ENCODE results near the gene MYEOV. TPM values are rescaled to one million over a fixed set of nuclear protein-coding genes. Genes with fewer than 3 reads are reported as not detected.

The MYEOV gene
- polyA plus RNA-seq, 1 experiment: 1.6 TPM

GRCh38 chr11:69265210-69265609, 28.7 kb upstream of the MYEOV start:
- Histone ChIP-seq H3K4me3 (ENCODE audit: low read depth, low read length) (no peak overlapping the region), H3K27me3 (ENCODE audit: control insufficient read depth, insufficient read depth, low read length) (peaks cover 6% of the 10 kb centered on the region), H3K9me3 (ENCODE audit: control insufficient read depth, insufficient read depth, low read length) (no peaks in the 10 kb centered on the region; the same call in 1 of the 2 replicates), H3K27ac (ENCODE audit: low read depth, low read length) (no peak overlapping the region)
- no peak for DNase-seq (ENCODE audit: low read depth, low spot score)
- ChIA-PET POLR2A (no interaction called here), CTCF (interaction anchor here (0.6 to 1.0 kb wide), 4 partner anchors 16 to 134 kb away, joined by 3 to 4 read pairs (median 4); no protein-coding TSS in a partner anchor)
- TF ChIP-seq CTCF (IDR thresholded peaks at IDR 0.05; ENCODE audit: low read depth, low read length): no peak

GRCh38 chr11:69265911-69266510, 27.9 kb upstream of the MYEOV start:
- CTCF ChIA-PET: interaction anchor here (0.7 to 1.0 kb wide), 2 partner anchors 25 to 135 kb away, joined by 3 to 4 read pairs; no protein-coding TSS in a partner anchor
- H3K4me3 ChIP-seq (ENCODE audit: low read depth, low read length): no peak overlapping the region
- no peak for DNase-seq (ENCODE audit: low read depth, low spot score)
- H3K27ac ChIP-seq (ENCODE audit: low read depth, low read length): no peak overlapping the region
- POLR2A ChIA-PET: no interaction called here
- H3K9me3 ChIP-seq (ENCODE audit: control insufficient read depth, insufficient read depth, low read length): no peaks in the 10 kb centered on the region; the same call in 1 of the 2 replicates
- no peak for TF ChIP-seq CTCF (IDR thresholded peaks at IDR 0.05; ENCODE audit: low read depth, low read length)
- peaks cover 6% of the 10 kb centered on the region for H3K27me3 ChIP-seq (ENCODE audit: control insufficient read depth, insufficient read depth, low read length)

- CTCF ChIA-PET: no interaction called here
- Histone ChIP-seq H3K9me3 (ENCODE audit: control insufficient read depth, insufficient read depth, low read length) (no peaks in the 10 kb centered on the region; the same call in 1 of the 2 replicates), H3K27me3 (ENCODE audit: control insufficient read depth, insufficient read depth, low read length) (peaks cover 2% of the 10 kb centered on the region), H3K4me3 (ENCODE audit: low read depth, low read length) (no peak overlapping the region), H3K27ac (ENCODE audit: low read depth, low read length) (no peak overlapping the region)
- POLR2A ChIA-PET: interaction anchor here (0.7 kb wide), 1 partner anchor 407 kb away, joined by 4 read pairs; no protein-coding TSS in a partner anchor
- DNase-seq (ENCODE audit: low read depth, low spot score): no peak
- TF ChIP-seq CTCF (IDR thresholded peaks at IDR 0.05; ENCODE audit: low read depth, low read length): no peak
These were observed 26.6 kb upstream of the MYEOV start for GRCh38 chr11:69267395-69267805.

- TF ChIP-seq CTCF (IDR thresholded peaks at IDR 0.05; ENCODE audit: low read depth, low read length): no peak
- Histone ChIP-seq H3K9me3 (ENCODE audit: control insufficient read depth, insufficient read depth, low read length) (no peaks in the 10 kb centered on the region; the same call in 1 of the 2 replicates), H3K4me3 (ENCODE audit: low read depth, low read length) (no peak overlapping the region), H3K27me3 (ENCODE audit: control insufficient read depth, insufficient read depth, low read length) (peaks cover 4% of the 10 kb centered on the region), H3K27ac (ENCODE audit: low read depth, low read length) (no peak overlapping the region)
- CTCF ChIA-PET: no interaction called here
- DNase-seq (ENCODE audit: low read depth, low spot score): no peak
- POLR2A ChIA-PET: no interaction called here
These were observed 25.0 kb upstream of the MYEOV start for GRCh38 chr11:69268911-69269310.

GRCh38 chr11:69269388-69269787, 24.6 kb upstream of the MYEOV start:
- ChIA-PET CTCF (no interaction called here), POLR2A (no interaction called here)
- Histone ChIP-seq H3K4me3 (ENCODE audit: low read depth, low read length) (no peak overlapping the region), H3K27me3 (ENCODE audit: control insufficient read depth, insufficient read depth, low read length) (peaks cover 9% of the 10 kb centered on the region), H3K9me3 (ENCODE audit: control insufficient read depth, insufficient read depth, low read length) (no peaks in the 10 kb centered on the region; the same call in 1 of the 2 replicates), H3K27ac (ENCODE audit: low read depth, low read length) (no peak overlapping the region)
- TF ChIP-seq CTCF (IDR thresholded peaks at IDR 0.05; ENCODE audit: low read depth, low read length): no peak
- no peak for DNase-seq (ENCODE audit: low read depth, low spot score)
